SK-N-SH treated with all-trans-retinoic acid at 6 μM for 48 hours (cell line): ENCODE measurements around the gene TCAF1.

Source experiments
- ATAC-seq: fragments of 200-7000 bp; cut with Tn5 transposase; 3 replicates; pipeline ENCODE4 v1.9.1; 2020; ENCODE audit warnings: mild to moderate bottlenecking, moderate library complexity
- ARNTL ChIP-seq: fragments of 450-650 bp; formaldehyde crosslinking; IDR thresholded peaks from 2 replicates; pipeline ENCODE4 v1.5.0; 2020; ENCODE audit warnings: low read depth, mild to moderate bottlenecking, moderate library complexity, borderline replicate concordance
- BACH2 ChIP-seq: fragments of 250-450 bp; sonication (Bioruptor Pico); IDR thresholded peaks from 2 replicates; pipeline ENCODE4 v1.9.0; 2021; ENCODE audit warnings: mild to moderate bottlenecking, borderline replicate concordance
- ESRRG ChIP-seq: fragments of 250-450 bp; sonication (Bioruptor Pico); IDR thresholded peaks from 2 replicates; pipeline ENCODE4 v1.6.1; 2021; ENCODE audit warnings: mild to moderate bottlenecking
- GLIS3 ChIP-seq: fragments of 250-450 bp; sonication (Bioruptor Pico); IDR thresholded peaks from 2 replicates; pipeline ENCODE4 v1.5.0; 2020; ENCODE audit warnings: mild to moderate bottlenecking, moderate library complexity
- ISL1 ChIP-seq: fragments of 250-450 bp; sonication (Bioruptor Pico); IDR thresholded peaks from 2 replicates; pipeline ENCODE4 v2.1.2; 2022; ENCODE audit warnings: mild to moderate bottlenecking, moderate library complexity
- OSR1 ChIP-seq: fragments of 250-450 bp; sonication (Bioruptor Pico); IDR thresholded peaks from 2 replicates; pipeline ENCODE4 v1.8.0; 2022; ENCODE audit warnings: moderate library complexity, mild to moderate bottlenecking, inconsistent platforms
- PPARA ChIP-seq: fragments of 250-450 bp; sonication (Bioruptor Pico); IDR thresholded peaks from 2 replicates; pipeline ENCODE4 v1.5.0; 2020; ENCODE audit warnings: mild to moderate bottlenecking, borderline replicate concordance
- RARB ChIP-seq: fragments of 250-450 bp; sonication (Bioruptor Pico); IDR thresholded peaks from 2 replicates; pipeline ENCODE4 v1.8.0; 2021; ENCODE audit warnings: mild to moderate bottlenecking, moderate library complexity
- SNAI2 ChIP-seq: fragments of 250-450 bp; sonication (Bioruptor Pico); IDR thresholded peaks from 2 replicates; pipeline ENCODE4 v1.5.0; 2020; ENCODE audit warnings: mild to moderate bottlenecking, moderate library complexity
- TCF4 ChIP-seq: fragments of 250-450 bp; sonication (Bioruptor Pico); IDR thresholded peaks from 2 replicates; pipeline ENCODE4 v1.8.0; 2021; ENCODE audit warnings: mild to moderate bottlenecking, moderate library complexity, borderline replicate concordance
- ZC3H10 ChIP-seq: fragments of 250-450 bp; sonication (Bioruptor Pico); IDR thresholded peaks from 2 replicates; pipeline ENCODE4 v1.5.1; 2021; ENCODE audit warnings: mild to moderate bottlenecking, moderate library complexity
- ZFP3 ChIP-seq: fragments of 250-450 bp; sonication (Bioruptor Pico); IDR thresholded peaks from 2 replicates; pipeline ENCODE4 v1.5.0; 2020; ENCODE audit warnings: mild to moderate bottlenecking, moderate library complexity
- ZFP30 ChIP-seq: fragments of 450-650 bp; formaldehyde crosslinking; IDR thresholded peaks from 2 replicates; pipeline ENCODE4 v1.5.0; 2022; ENCODE audit warnings: mild to moderate bottlenecking, moderate library complexity
- ZNF565 ChIP-seq: fragments of 450-650 bp; formaldehyde crosslinking; conservative IDR thresholded peaks from 2 replicates; pipeline ENCODE4 v1.5.0; 2020; ENCODE audit warnings: low read depth, mild to moderate bottlenecking, moderate library complexity
- ZNF70 ChIP-seq: fragments of 450-650 bp; formaldehyde crosslinking; IDR thresholded peaks from 2 replicates; pipeline ENCODE4 v1.5.0; 2020; ENCODE audit warnings: mild to moderate bottlenecking, moderate library complexity
- ZNF8 ChIP-seq: fragments of 450-650 bp; formaldehyde crosslinking; IDR thresholded peaks from 2 replicates; pipeline ENCODE4 v1.5.0; 2020; ENCODE audit warnings: mild to moderate bottlenecking, moderate library complexity
- TF ChIP-seq, protein P1 (sequence below): fragments of 250-450 bp; sonication (Bioruptor Pico); IDR thresholded peaks from 2 replicates; pipeline ENCODE4 v1.8.0; 2020; ENCODE audit warnings: mild to moderate bottlenecking, moderate library complexity, borderline replicate concordance
- TF ChIP-seq, protein P2 (sequence below): fragments of 250-450 bp; sonication (Bioruptor Pico); IDR thresholded peaks from 2 replicates; pipeline ENCODE4 v1.5.0; 2020; ENCODE audit warnings: mild to moderate bottlenecking, moderate library complexity
- TF ChIP-seq, protein P3 (sequence below): fragments of 250-450 bp; sonication (Bioruptor Pico); IDR thresholded peaks from 2 replicates; pipeline ENCODE4 v1.5.1; 2021; ENCODE audit warnings: mild to moderate bottlenecking, moderate library complexity
- TF ChIP-seq, protein P4 (sequence below): fragments of 250-450 bp; sonication (Bioruptor Pico); IDR thresholded peaks from 2 replicates; pipeline ENCODE4 v1.5.1; 2020; ENCODE audit warnings: low read depth, mild to moderate bottlenecking, moderate library complexity

Gene TCAF1

DNA sequence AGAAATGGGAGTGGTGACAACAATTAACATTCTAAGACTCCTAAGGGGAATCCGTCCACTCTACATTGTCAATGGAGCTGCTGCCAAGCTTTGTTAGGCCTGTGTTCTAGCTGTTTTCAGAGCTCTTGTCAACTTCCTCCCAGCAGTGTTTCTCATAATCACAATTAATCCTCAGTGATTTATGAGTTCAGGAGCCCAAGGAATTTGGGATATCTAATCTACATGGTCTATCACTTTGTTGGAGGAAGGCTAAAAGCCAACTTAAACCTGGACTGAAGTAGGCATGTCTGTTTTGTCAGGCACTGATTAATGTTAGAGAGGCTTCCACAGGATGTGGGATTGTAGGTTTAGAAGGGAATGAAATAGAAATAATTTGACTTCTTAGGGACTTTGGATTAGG, 22.9 kb upstream of the TCAF1 start (continued):
- TF ChIP-seq, protein P1, sequence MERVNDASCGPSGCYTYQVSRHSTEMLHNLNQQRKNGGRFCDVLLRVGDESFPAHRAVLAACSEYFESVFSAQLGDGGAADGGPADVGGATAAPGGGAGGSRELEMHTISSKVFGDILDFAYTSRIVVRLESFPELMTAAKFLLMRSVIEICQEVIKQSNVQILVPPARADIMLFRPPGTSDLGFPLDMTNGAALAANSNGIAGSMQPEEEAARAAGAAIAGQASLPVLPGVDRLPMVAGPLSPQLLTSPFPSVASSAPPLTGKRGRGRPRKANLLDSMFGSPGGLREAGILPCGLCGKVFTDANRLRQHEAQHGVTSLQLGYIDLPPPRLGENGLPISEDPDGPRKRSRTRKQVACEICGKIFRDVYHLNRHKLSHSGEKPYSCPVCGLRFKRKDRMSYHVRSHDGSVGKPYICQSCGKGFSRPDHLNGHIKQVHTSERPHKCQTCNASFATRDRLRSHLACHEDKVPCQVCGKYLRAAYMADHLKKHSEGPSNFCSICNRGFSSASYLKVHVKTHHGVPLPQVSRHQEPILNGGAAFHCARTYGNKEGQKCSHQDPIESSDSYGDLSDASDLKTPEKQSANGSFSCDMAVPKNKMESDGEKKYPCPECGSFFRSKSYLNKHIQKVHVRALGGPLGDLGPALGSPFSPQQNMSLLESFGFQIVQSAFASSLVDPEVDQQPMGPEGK, result no peak
- TF ChIP-seq BACH2 (no peak), ZNF8 (no peak), GLIS3 (no peak)
- TF ChIP-seq, protein P2, sequence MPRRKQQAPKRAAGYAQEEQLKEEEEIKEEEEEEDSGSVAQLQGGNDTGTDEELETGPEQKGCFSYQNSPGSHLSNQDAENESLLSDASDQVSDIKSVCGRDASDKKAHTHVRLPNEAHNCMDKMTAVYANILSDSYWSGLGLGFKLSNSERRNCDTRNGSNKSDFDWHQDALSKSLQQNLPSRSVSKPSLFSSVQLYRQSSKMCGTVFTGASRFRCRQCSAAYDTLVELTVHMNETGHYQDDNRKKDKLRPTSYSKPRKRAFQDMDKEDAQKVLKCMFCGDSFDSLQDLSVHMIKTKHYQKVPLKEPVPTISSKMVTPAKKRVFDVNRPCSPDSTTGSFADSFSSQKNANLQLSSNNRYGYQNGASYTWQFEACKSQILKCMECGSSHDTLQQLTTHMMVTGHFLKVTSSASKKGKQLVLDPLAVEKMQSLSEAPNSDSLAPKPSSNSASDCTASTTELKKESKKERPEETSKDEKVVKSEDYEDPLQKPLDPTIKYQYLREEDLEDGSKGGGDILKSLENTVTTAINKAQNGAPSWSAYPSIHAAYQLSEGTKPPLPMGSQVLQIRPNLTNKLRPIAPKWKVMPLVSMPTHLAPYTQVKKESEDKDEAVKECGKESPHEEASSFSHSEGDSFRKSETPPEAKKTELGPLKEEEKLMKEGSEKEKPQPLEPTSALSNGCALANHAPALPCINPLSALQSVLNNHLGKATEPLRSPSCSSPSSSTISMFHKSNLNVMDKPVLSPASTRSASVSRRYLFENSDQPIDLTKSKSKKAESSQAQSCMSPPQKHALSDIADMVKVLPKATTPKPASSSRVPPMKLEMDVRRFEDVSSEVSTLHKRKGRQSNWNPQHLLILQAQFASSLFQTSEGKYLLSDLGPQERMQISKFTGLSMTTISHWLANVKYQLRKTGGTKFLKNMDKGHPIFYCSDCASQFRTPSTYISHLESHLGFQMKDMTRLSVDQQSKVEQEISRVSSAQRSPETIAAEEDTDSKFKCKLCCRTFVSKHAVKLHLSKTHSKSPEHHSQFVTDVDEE, result no peak

DNA sequence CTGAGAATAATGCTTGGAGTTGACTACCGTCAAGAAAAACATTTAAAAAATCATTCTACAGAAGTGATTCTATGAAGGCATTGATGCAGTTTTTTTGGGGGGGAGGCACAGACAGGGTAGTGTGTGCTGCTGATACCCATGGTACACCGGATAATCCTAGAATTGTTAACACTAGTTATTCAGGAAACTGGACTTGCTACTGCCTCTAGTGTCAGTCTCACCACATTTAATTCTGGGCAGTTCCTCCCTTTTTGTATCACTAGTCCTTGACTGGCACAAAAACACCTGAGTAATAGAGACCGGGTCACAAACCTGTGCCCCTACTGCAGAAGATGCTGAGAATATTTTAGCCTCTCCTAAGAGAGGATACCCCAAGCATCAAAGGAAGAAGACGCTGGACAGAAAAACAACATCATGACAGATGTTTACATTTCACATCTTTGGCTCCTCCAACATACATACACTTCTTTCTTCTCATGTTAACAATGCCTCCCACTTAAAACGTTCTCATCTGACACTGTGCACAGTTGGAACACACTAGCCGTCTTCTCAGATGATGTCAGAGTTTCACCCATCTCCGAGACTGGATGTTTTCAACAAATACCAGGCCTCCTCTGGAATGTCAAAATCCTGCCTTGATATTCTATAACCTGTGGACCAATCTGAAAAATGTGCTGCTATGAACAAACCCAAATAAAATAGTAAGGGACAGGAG, 13.1 kb upstream of the TCAF1 start:
- TF ChIP-seq RARB (CRISPR knock-in tag) (no peak), ZNF8 (no peak), ZC3H10 (CRISPR knock-in tag) (no peak), ZNF565 (no peak), ESRRG (CRISPR knock-in tag) (no peak), ISL1 (no peak), PPARA (CRISPR knock-in tag) (no peak), ZFP30 (CRISPR knock-in tag) (no peak), GLIS3 (no peak), SNAI2 (CRISPR knock-in tag) (no peak), ARNTL (CRISPR knock-in tag) (no peak), OSR1 (no peak), ZFP3 (CRISPR knock-in tag) (no peak), ZNF70 (CRISPR knock-in tag) (no peak), TCF4 (CRISPR knock-in tag) (no peak)
- TF ChIP-seq, protein P3, sequence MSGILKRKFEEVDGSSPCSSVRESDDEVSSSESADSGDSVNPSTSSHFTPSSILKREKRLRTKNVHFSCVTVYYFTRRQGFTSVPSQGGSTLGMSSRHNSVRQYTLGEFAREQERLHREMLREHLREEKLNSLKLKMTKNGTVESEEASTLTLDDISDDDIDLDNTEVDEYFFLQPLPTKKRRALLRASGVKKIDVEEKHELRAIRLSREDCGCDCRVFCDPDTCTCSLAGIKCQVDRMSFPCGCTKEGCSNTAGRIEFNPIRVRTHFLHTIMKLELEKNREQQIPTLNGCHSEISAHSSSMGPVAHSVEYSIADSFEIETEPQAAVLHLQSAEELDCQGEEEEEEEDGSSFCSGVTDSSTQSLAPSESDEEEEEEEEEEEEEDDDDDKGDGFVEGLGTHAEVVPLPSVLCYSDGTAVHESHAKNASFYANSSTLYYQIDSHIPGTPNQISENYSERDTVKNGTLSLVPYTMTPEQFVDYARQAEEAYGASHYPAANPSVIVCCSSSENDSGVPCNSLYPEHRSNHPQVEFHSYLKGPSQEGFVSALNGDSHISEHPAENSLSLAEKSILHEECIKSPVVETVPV (CRISPR knock-in tag), result no peak
- TF ChIP-seq, protein P2, result no peak
- TF ChIP-seq, protein P1, result no peak
- TF ChIP-seq, protein P4, sequence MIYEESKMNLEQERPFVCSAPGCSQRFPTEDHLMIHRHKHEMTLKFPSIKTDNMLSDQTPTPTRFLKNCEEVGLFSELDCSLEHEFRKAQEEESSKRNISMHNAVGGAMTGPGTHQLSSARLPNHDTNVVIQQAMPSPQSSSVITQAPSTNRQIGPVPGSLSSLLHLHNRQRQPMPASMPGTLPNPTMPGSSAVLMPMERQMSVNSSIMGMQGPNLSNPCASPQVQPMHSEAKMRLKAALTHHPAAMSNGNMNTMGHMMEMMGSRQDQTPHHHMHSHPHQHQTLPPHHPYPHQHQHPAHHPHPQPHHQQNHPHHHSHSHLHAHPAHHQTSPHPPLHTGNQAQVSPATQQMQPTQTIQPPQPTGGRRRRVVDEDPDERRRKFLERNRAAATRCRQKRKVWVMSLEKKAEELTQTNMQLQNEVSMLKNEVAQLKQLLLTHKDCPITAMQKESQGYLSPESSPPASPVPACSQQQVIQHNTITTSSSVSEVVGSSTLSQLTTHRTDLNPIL (CRISPR knock-in tag), result no peak
- ATAC-seq, result peak; percentile 60; the same call in 2 of the 3 replicates
